IMR-90 (cell line): Measurements from ENCODE around the gene RLF. TPM values are rescaled to one million over a fixed set of nuclear protein-coding genes. Genes with fewer than 3 reads are reported as not detected.
"Not testable (repeated sequence)": the region's sequence is repeated elsewhere in the genome, so short reads cannot be mapped to it uniquely, and the experiment has no call there.

Experiments
- ATAC-seq: fragments of 200-7000 bp; cut with Tn5 transposase; 2 replicates; pipeline ENCODE4 v1.9.1; 2020; ENCODE audit warnings: low read depth, mild to moderate bottlenecking, moderate library complexity
- BruUV-seq: library from RNA; stranded (reverse); fragments of 400-500 nt; replicated peaks from 2 replicates; lab custom pipeline; 2021; lab: Mats Ljungman, UMichigan
- CTCF ChIA-PET: fragments of 300-600 bp; formaldehyde crosslinking; extraction: SDS; loops from one replicate; lab custom pipeline; 2021; ENCODE audit warnings: antibody characterized with exemption; lab: Yijun Ruan, JAX
- POLR2A ChIA-PET: fragments of 300-600 bp; sonication (Branson Sonifier 250); formaldehyde crosslinking; loops from one replicate; lab custom pipeline; 2022; ENCODE audit warnings: antibody characterized with exemption; ENCODE audit not compliant: unreplicated experiment; lab: Charles Lee
- DNase-seq: peaks from one replicate; pipeline ENCODE4 v3.0.0; 2013
- H2AFZ ChIP-seq: replicated peaks from 2 replicates; pipeline ENCODE3; 2013; ENCODE audit warnings: low read length, mild to moderate bottlenecking; ENCODE audit not compliant: poor library complexity
- H2AK5ac ChIP-seq: 2 replicates; pipeline ENCODE4 v1.6.1; 2013; ENCODE audit warnings: low read depth, low read length, inconsistent platforms
- H2AK9ac ChIP-seq: replicated peaks from 2 replicates; pipeline ENCODE3; 2013; ENCODE audit warnings: mild to moderate bottlenecking, low read depth, low read length, moderate library complexity; ENCODE audit not compliant: poor library complexity
- H2BK120ac ChIP-seq: 2 replicates; pipeline ENCODE4 v1.6.1; 2013; ENCODE audit warnings: low read depth, low read length, inconsistent platforms
- H2BK15ac ChIP-seq: 3 replicates; pipeline ENCODE4 v1.6.1; 2013; ENCODE audit warnings: low read depth, low read length, inconsistent platforms
- H2BK20ac ChIP-seq: 2 replicates; pipeline ENCODE4 v1.6.1; 2013; ENCODE audit warnings: low read depth, mild to moderate bottlenecking, inconsistent platforms, low read length, moderate library complexity
- H2BK5ac ChIP-seq: 2 replicates; pipeline ENCODE4 v1.6.1; 2013; ENCODE audit warnings: mild to moderate bottlenecking, low read depth, low read length, inconsistent platforms; ENCODE audit not compliant: poor library complexity, severe bottlenecking
- H3K14ac ChIP-seq: replicated peaks from 2 replicates; pipeline ENCODE4 v1.6.1; 2013; ENCODE audit warnings: low read depth, low read length, inconsistent platforms
- H3K18ac ChIP-seq: 2 replicates; pipeline ENCODE4 v1.6.1; 2013; ENCODE audit warnings: low read depth, low read length, control low read depth
- H3K23ac ChIP-seq: 2 replicates; pipeline ENCODE4 v1.6.1; 2013; ENCODE audit warnings: low read depth, low read length, inconsistent platforms
- H3K27ac ChIP-seq: 2 replicates; pipeline ENCODE4 v1.5.1; 2013; ENCODE audit warnings: mild to moderate bottlenecking, control low read depth, low read length; ENCODE audit not compliant: insufficient read depth
- H3K27me3 ChIP-seq: 2 replicates; pipeline ENCODE4 v1.6.1; 2013; ENCODE audit warnings: low read length; ENCODE audit not compliant: control insufficient read depth, insufficient read depth
- H3K36me3 ChIP-seq: 2 replicates; pipeline ENCODE4 v1.6.1; 2013; ENCODE audit warnings: low read length, mixed read lengths; ENCODE audit not compliant: control insufficient read depth, insufficient read depth
- H3K4ac ChIP-seq: 2 replicates; pipeline ENCODE4 v1.6.1; 2013; ENCODE audit warnings: low read depth, low read length, inconsistent platforms
- H3K4me1 ChIP-seq: 2 replicates; pipeline ENCODE4 v1.6.1; 2013; ENCODE audit warnings: low read length, mixed read lengths; ENCODE audit not compliant: control insufficient read depth, insufficient read depth
- H3K4me2 ChIP-seq: 2 replicates; pipeline ENCODE4 v1.6.1; 2013; ENCODE audit warnings: low read depth, mild to moderate bottlenecking, control low read depth, low read length, moderate library complexity
- H3K4me3 ChIP-seq: 2 replicates; pipeline ENCODE4 v1.5.1; 2013; ENCODE audit warnings: low read depth, mild to moderate bottlenecking, control low read depth, low read length, moderate library complexity; ENCODE audit not compliant: insufficient read depth
- H3K56ac ChIP-seq: 2 replicates; pipeline ENCODE4 v1.6.1; 2013; ENCODE audit warnings: low read length, inconsistent platforms; ENCODE audit not compliant: insufficient read depth; ENCODE audit errors: extremely low read depth
- H3K79me1 ChIP-seq, 2 experiments: 2 replicates each; pipeline ENCODE4 v1.6.1; 2013; ENCODE audit warnings: low read length in 2 of 2, inconsistent platforms in 1 of 2, low read depth in 1 of 2
- H3K9ac ChIP-seq: 2 replicates; pipeline ENCODE4 v1.6.1; 2013; ENCODE audit warnings: low read depth, low read length, control low read depth
- H3K9me1 ChIP-seq: 2 replicates; pipeline ENCODE4 v1.6.1; 2013; ENCODE audit warnings: low read length, inconsistent platforms; ENCODE audit not compliant: insufficient read depth
- H3K9me3 ChIP-seq: 2 replicates; pipeline ENCODE4 v1.6.1; 2013; ENCODE audit warnings: low read length; ENCODE audit not compliant: control insufficient read depth, insufficient read depth
- H4K20me1 ChIP-seq: 2 replicates; pipeline ENCODE4 v1.6.1; 2013; ENCODE audit warnings: low read length, inconsistent platforms; ENCODE audit not compliant: insufficient read depth
- H4K5ac ChIP-seq: 2 replicates; pipeline ENCODE4 v1.6.1; 2013; ENCODE audit warnings: mild to moderate bottlenecking, low read depth, low read length, control low read depth
- H4K8ac ChIP-seq, 2 experiments: 2 replicates each; pipeline ENCODE4 v1.6.1; 2013; ENCODE audit warnings: low read depth in 2 of 2, low read length in 2 of 2, control low read depth in 1 of 2, inconsistent platforms in 1 of 2
- H4K91ac ChIP-seq: 2 replicates; pipeline ENCODE4 v1.6.1; 2013; ENCODE audit warnings: low read depth, low read length, inconsistent platforms; ENCODE audit not compliant: insufficient read depth
- MXI1 ChIP-seq: IDR thresholded peaks from 2 replicates; pipeline ENCODE4 v1.6.1; 2012; ENCODE audit warnings: low read depth, mild to moderate bottlenecking, low read length, moderate library complexity, borderline replicate concordance
- WGBS, 2 experiments: methylation state at CpG; one replicate each; pipeline versions ENCODE4 v1.1.5 to v1.1.7; 2013; ENCODE audit warnings: missing lambda C conversion rate in 2 of 2; ENCODE audit not compliant: insufficient read length in 1 of 2; ENCODE audit errors: extremely low coverage in 2 of 2; 5-methylcytosine and 5-hydroxymethylcytosine counted together
- dilution Hi-C: fragments of 300-500 bp; cut with HindIII; formaldehyde crosslinking; loops from one replicate; pipeline ENCODE4 v1.14.3; 2018; ENCODE audit warnings: low sequenced_read_pairs; ENCODE audit not compliant: unreplicated experiment
- in situ Hi-C: fragments of 300-500 bp; cut with MboI; formaldehyde crosslinking; loops from 3 replicates; pipeline ENCODE4 v1.14.3; 2019; ENCODE audit warnings: low sequenced_read_pairs, inconsistent platforms, mixed read lengths
- intact Hi-C: fragments of 100-400 bp; cut with micrococcal nuclease; formaldehyde crosslinking; loops from 2 replicates; pipeline ENCODE4 v1.10.0; 2022
- polyA plus RNA-seq, 3 experiments: library from polyadenylated mRNA; depleted of rRNA; stranded (reverse); fragments of >200 nt; gene quantifications; 2 replicates each; pipeline ENCODE4 v1.2.3, GENCODE V29; 2012; ENCODE audit warnings: low replicate concordance in 1 of 3
- total RNA-seq: library from RNA; depleted of rRNA; stranded (reverse); fragments of >200 nt; gene quantifications from 2 replicates; pipeline ENCODE4 v1.2.3, GENCODE V29; 2012

The RLF gene
- total and polyA plus RNA-seq, 2 of the 4 experiments (the other 2 are of a cell fraction), result 4.4 to 29.8 TPM

- CTCF ChIA-PET, result no interaction called here
- Histone ChIP-seq H2AK5ac (no peak overlapping the region), H2AFZ (no peak overlapping the region), H3K79me1 (peaks cover 25 to 30% of the 10 kb centered on the region in 2 experiments), H3K56ac (no peak overlapping the region), H2BK15ac (no peak overlapping the region), H3K18ac (no peak overlapping the region), H4K8ac (no peak overlapping the region), H3K4ac (no peak overlapping the region), H3K4me2 (no peak overlapping the region), H3K23ac (no peak overlapping the region), H2AK9ac (no peak overlapping the region), H3K4me1 (no peaks in the 10 kb centered on the region), H4K5ac (no peak overlapping the region), H3K36me3 (peaks cover 8% of the 10 kb centered on the region), H3K27ac (no peak overlapping the region), H4K20me1 (no peaks in the 10 kb centered on the region; the same call in 1 of the 2 replicates), H2BK20ac (no peak overlapping the region), H3K4me3 (no peak overlapping the region), H3K9me1 (peaks cover 4% of the 10 kb centered on the region; the same call in 1 of the 2 replicates), H3K9me3 (no peaks in the 10 kb centered on the region), H3K14ac (no peak overlapping the region), H3K27me3 (no peaks in the 10 kb centered on the region), H2BK5ac (no peak overlapping the region), H3K9ac (no peak overlapping the region), H2BK120ac (no peak overlapping the region), H4K91ac (no peak overlapping the region)
- no TSS peak for BruUV-seq
- TF ChIP-seq MXI1, result no peak
- POLR2A ChIA-PET, result no interaction called here
- 93% methylated on average over 4 of the region's 5 CpGs; no CpG with 5 or more reads in 1 of the 2 experiments for WGBS, 2 experiments
- dilution Hi-C loops, result no loop called here
- intact Hi-C loops, result no loop called here
- in situ Hi-C loops, result no loop called here
- DNase-seq (no peak), ATAC-seq (no peak)
Measured at GRCh38 chr1:40218333-40218732, 57.1 kb downstream of the RLF start.

- H2BK20ac ChIP-seq, dilution Hi-C loops, H3K4me2 ChIP-seq, H3K27me3 ChIP-seq, H3K18ac ChIP-seq, DNase-seq, H2BK15ac ChIP-seq, H2AK9ac ChIP-seq, H4K91ac ChIP-seq, H3K9me3 ChIP-seq, H4K8ac ChIP-seq, H2AFZ ChIP-seq, ATAC-seq, H3K4me3 ChIP-seq, intact Hi-C loops, H4K5ac ChIP-seq, H2BK5ac ChIP-seq, H3K9me1 ChIP-seq, H3K23ac ChIP-seq, H3K14ac ChIP-seq, H4K20me1 ChIP-seq, H3K36me3 ChIP-seq, in situ Hi-C loops, POLR2A ChIA-PET, H2AK5ac ChIP-seq, H3K4ac ChIP-seq, H3K4me1 ChIP-seq, BruUV-seq, H3K9ac ChIP-seq, H2BK120ac ChIP-seq, H3K27ac ChIP-seq, H3K56ac ChIP-seq: not testable (repeated sequence)
- H3K79me1 ChIP-seq, result peaks cover 17 to 28% of the 10 kb centered on the region in 2 experiments
- WGBS, 2 experiments, result 100% methylated on average over 2 of the region's 18 CpGs; no CpG with 5 or more reads in 1 of the 2 experiments
- CTCF ChIA-PET, result interaction anchor here (1.1 kb wide), 1 partner anchor 11 kb away, joined by 3 read pairs; no protein-coding TSS in a partner anchor
Measured at GRCh38 chr1:40221471-40221905, 60.3 kb downstream of the RLF start.
